ENCODE results near the gene RPEL1. TPM values are rescaled to one million over a fixed set of nuclear protein-coding genes. Genes with fewer than 3 reads are reported as not detected.

Gene RPEL1
- total and polyA plus RNA-seq, 2 of the 8 experiments (the other 6 are each of a cell fraction or from before 2014, with no cell fraction given) = 0.12 TPM; not detected in 1

DNA sequence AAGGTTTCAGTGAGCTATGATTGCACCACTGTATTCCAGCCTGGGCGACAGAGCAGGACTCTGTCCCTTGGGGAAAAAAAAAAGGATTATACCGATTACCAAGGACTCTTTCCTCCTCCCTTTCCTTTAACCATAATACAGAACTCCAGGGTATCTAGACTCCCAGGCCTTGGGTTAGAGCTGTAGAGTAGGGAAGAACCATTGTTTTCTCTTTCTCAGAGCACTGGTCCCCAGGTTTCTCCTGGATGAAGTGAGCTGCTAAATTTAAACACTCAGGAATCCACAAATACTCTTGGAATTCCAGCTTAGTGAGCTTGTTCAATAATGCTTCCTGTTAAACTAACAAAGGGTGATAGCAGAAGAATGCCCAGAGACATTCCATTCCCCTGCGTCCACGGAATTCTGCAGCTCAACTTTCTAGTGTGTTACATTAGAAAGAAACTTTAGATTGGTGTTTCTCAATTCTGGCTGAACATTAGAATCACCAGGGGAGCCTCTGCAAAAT is 14.6 kb upstream of the RPEL1 start (continued):
- TF ChIP-seq, protein P1, sequence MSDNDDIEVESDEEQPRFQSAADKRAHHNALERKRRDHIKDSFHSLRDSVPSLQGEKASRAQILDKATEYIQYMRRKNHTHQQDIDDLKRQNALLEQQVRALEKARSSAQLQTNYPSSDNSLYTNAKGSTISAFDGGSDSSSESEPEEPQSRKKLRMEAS (IDR thresholded peaks at IDR 0.05) = no peak
- TF ChIP-seq ZNF274 (IDR thresholded peaks at IDR 0.05; ENCODE audit: borderline replicate concordance, extremely low read depth, low read length) (no peak), KDM4A (IDR thresholded peaks at IDR 0.05; ENCODE audit: low read depth, low read length, severe bottlenecking) (no peak), JUN (IDR thresholded peaks at IDR 0.05; ENCODE audit: low read depth, low read length) (0 out of 2 replicates have a peak, but pooled peaks have one; percentile 51), NRF1 (IDR thresholded peaks at IDR 0.05; ENCODE audit: low read depth, low read length) (no peak), PHF8 (conservative IDR thresholded peaks at IDR 0.05; ENCODE audit: low read depth, low read length) (no peak), JUND (IDR thresholded peaks at IDR 0.05; ENCODE audit: low read length) (peak; percentile 64)
